Stimulated activated naive CD8-positive, alpha-beta T cell treated with anti-CD3 and anti-CD28 coated beads, Interleukin-15, amount 100 ng/mL, for 72 hours (primary cell): ENCODE data around the gene PARPBP.
"Not testable (repeated sequence)": the region's sequence is repeated elsewhere in the genome, so short reads cannot be mapped to it uniquely, and the experiment has no call there.

Source experiments
- ATAC-seq: fragments of 150-1000 bp; cut with Tn5 transposase; 2 replicates; pipeline ENCODE4 v1.10.0; 2021; ENCODE audit warnings: mild to moderate bottlenecking, moderate library complexity
- DNase-seq, 2 donors: peaks; one replicate each; pipeline ENCODE4 v3.0.0; 2021 to 2022
- H3K27ac Mint-ChIP-seq, 2 donors: one replicate each; pipeline ENCODE4 v1.8.0; 2022; ENCODE audit warnings: mild to moderate bottlenecking in 2 of 2, mixed read lengths in 2 of 2, moderate library complexity in 2 of 2
- H3K27me3 Mint-ChIP-seq: one replicate; pipeline ENCODE4 v1.8.0; 2022; ENCODE audit warnings: mixed read lengths
- H3K4me1 Mint-ChIP-seq: one replicate; pipeline ENCODE4 v1.8.0; 2022; ENCODE audit warnings: mild to moderate bottlenecking, mixed read lengths
- H3K4me3 Mint-ChIP-seq, 2 donors: one replicate each; pipeline ENCODE4 v1.8.0; 2022; ENCODE audit warnings: mild to moderate bottlenecking in 2 of 2, mixed read lengths in 2 of 2, moderate library complexity in 1 of 2
- H3K9me3 Mint-ChIP-seq, 2 donors: one replicate each; pipeline ENCODE4 v1.8.0; 2022; ENCODE audit warnings: mixed read lengths in 2 of 2

The PARPBP gene

GRCh38 chr12:102119674-102120563 is at the start of gene PARPBP, which contains the start of gene NUP37:
Gene PARPBP (plus strand): TSS chr12:102120183. CDS start chr12:102123889, 3,706 bp downstream.
Gene NUP37 (minus strand): TSS chr12:102120114. CDS start chr12:102118518, 1,596 bp downstream.
- Mint-ChIP-seq H3K9me3 (no peaks in the 10 kb centered on the region), H3K27me3 (no peaks in the 10 kb centered on the region), H3K27ac (peak within 1 kb of the TSS; percentile 92 to 98), H3K4me3 (peak within 1 kb of the TSS; percentile 79 to 94), H3K4me1 (peaks cover 26% of the 10 kb centered on the region)
- DNase-seq: peak; percentile 90 to 95
- peak; percentile 97 for ATAC-seq

- H3K9me3 Mint-ChIP-seq, H3K4me1 Mint-ChIP-seq, ATAC-seq, H3K27me3 Mint-ChIP-seq, DNase-seq, H3K4me3 Mint-ChIP-seq, H3K27ac Mint-ChIP-seq: not testable (repeated sequence)
Observed at GRCh38 chr12:102072092-102072491, 47.9 kb upstream of the PARPBP start.

- ATAC-seq: no peak
- H3K27ac Mint-ChIP-seq: peak overlapping the region in 1 of 2 donors; percentile 59
Observed at GRCh38 chr12:102080842-102081241, 39.1 kb upstream of the PARPBP start.

GRCh38 chr12:102089228-102089835 is 30.7 kb upstream of the PARPBP start:
- not testable (repeated sequence) for DNase-seq, ATAC-seq, H3K9me3 Mint-ChIP-seq, H3K4me1 Mint-ChIP-seq, H3K27ac Mint-ChIP-seq, H3K4me3 Mint-ChIP-seq, H3K27me3 Mint-ChIP-seq

More at GRCh38 chr12:102080842-102081241, 39.1 kb upstream of the PARPBP start:
- Mint-ChIP-seq H3K4me1 (no peaks in the 10 kb centered on the region), H3K27me3 (no peaks in the 10 kb centered on the region), H3K9me3 (no peaks in the 10 kb centered on the region), H3K4me3 (no peak overlapping the region)
- DNase-seq: no peak

- H3K4me3 Mint-ChIP-seq: no peak overlapping the region
- H3K27me3 Mint-ChIP-seq: no peaks in the 10 kb centered on the region
- H3K27ac Mint-ChIP-seq: no peak overlapping the region
- H3K4me1 Mint-ChIP-seq: no peaks in the 10 kb centered on the region
- DNase-seq (no peak), ATAC-seq (no peak)
- no peaks in the 10 kb centered on the region for H3K9me3 Mint-ChIP-seq
Observed at GRCh38 chr12:102093319-102093718, 26.7 kb upstream of the PARPBP start.

GRCh38 chr12:102095677-102096263 is 24.2 kb upstream of the PARPBP start:
- Mint-ChIP-seq H3K27me3 (no peaks in the 10 kb centered on the region), H3K27ac (no peak overlapping the region), H3K4me1 (no peaks in the 10 kb centered on the region), H3K4me3 (no peak overlapping the region), H3K9me3 (no peaks in the 10 kb centered on the region)
- DNase-seq (no peak), ATAC-seq (peak; percentile 70)

GRCh38 chr12:102096855-102097254 is 23.1 kb upstream of the PARPBP start:
- Mint-ChIP-seq H3K27me3 (no peaks in the 10 kb centered on the region), H3K9me3 (no peaks in the 10 kb centered on the region), H3K27ac (peak overlapping the region in 1 of 2 donors; percentile 78), H3K4me1 (no peaks in the 10 kb centered on the region), H3K4me3 (no peak overlapping the region)
- no peak for DNase-seq
- ATAC-seq: no peak

GRCh38 chr12:102106905-102107304 is 13.1 kb upstream of the PARPBP start:
- no peak overlapping the region for H3K27ac Mint-ChIP-seq
- no peak for DNase-seq
- no peak overlapping the region for H3K4me3 Mint-ChIP-seq
- H3K9me3 Mint-ChIP-seq: peaks cover 0 to 6% of the 10 kb centered on the region in 2 donors
- no peak for ATAC-seq
- no peaks in the 10 kb centered on the region for H3K27me3 Mint-ChIP-seq
- H3K4me1 Mint-ChIP-seq: no peaks in the 10 kb centered on the region

- Mint-ChIP-seq H3K9me3 (peaks cover 0 to 6% of the 10 kb centered on the region in 2 donors), H3K4me1 (no peaks in the 10 kb centered on the region), H3K4me3 (no peak overlapping the region), H3K27ac (peak overlapping the region in 1 of 2 donors; percentile 76), H3K27me3 (no peaks in the 10 kb centered on the region)
- ATAC-seq (no peak), DNase-seq (no peak)
Observed at GRCh38 chr12:102107970-102108369, 12.0 kb upstream of the PARPBP start.

GRCh38 chr12:102110782-102111181 is 9.2 kb upstream of the PARPBP start:
- Mint-ChIP-seq H3K4me3 (no peak overlapping the region), H3K9me3 (peaks cover 0 to 6% of the 10 kb centered on the region in 2 donors), H3K4me1 (peaks cover 5% of the 10 kb centered on the region), H3K27ac (no peak overlapping the region), H3K27me3 (no peaks in the 10 kb centered on the region)
- DNase-seq: no peak
- no peak for ATAC-seq

- Mint-ChIP-seq H3K27ac (no peak overlapping the region), H3K4me3 (no peak overlapping the region), H3K9me3 (no peaks in the 10 kb centered on the region), H3K4me1 (peaks cover 9% of the 10 kb centered on the region), H3K27me3 (no peaks in the 10 kb centered on the region)
- DNase-seq (no peak), ATAC-seq (no peak)
Observed at GRCh38 chr12:102114212-102114611, 5.8 kb upstream of the PARPBP start.

GRCh38 chr12:102116392-102116791 is 3.6 kb upstream of the PARPBP start:
- peaks cover 20% of the 10 kb centered on the region for H3K4me1 Mint-ChIP-seq
- no peaks in the 10 kb centered on the region for H3K9me3 Mint-ChIP-seq
- ATAC-seq (no peak), DNase-seq (no peak)
- H3K27ac Mint-ChIP-seq: no peak overlapping the region
- H3K4me3 Mint-ChIP-seq: no peak overlapping the region
- H3K27me3 Mint-ChIP-seq: no peaks in the 10 kb centered on the region

- no peaks in the 10 kb centered on the region for H3K9me3 Mint-ChIP-seq
- DNase-seq (no peak), ATAC-seq (no peak)
- H3K4me1 Mint-ChIP-seq: peaks cover 31% of the 10 kb centered on the region
- H3K27ac Mint-ChIP-seq: peak overlapping the region in 1 of 2 donors; percentile 84
- H3K27me3 Mint-ChIP-seq: no peaks in the 10 kb centered on the region
- H3K4me3 Mint-ChIP-seq: peak overlapping the region; percentile 61 to 94
Observed at GRCh38 chr12:102118874-102119273, 1.1 kb upstream of the PARPBP start.

- no peak for DNase-seq
- Mint-ChIP-seq H3K4me3 (peak overlapping the region; percentile 79 to 94), H3K27ac (peak overlapping the region; percentile 92 to 98), H3K27me3 (no peaks in the 10 kb centered on the region), H3K4me1 (peaks cover 26% of the 10 kb centered on the region), H3K9me3 (no peaks in the 10 kb centered on the region)
- ATAC-seq: no peak
Observed at GRCh38 chr12:102120564-102120873, 536 bp downstream of the PARPBP start.

- Mint-ChIP-seq H3K27ac (peak overlapping the region; percentile 92 to 98), H3K27me3 (no peaks in the 10 kb centered on the region), H3K4me1 (peaks cover 26% of the 10 kb centered on the region), H3K9me3 (no peaks in the 10 kb centered on the region), H3K4me3 (peak overlapping the region; percentile 79 to 94)
- ATAC-seq (no peak), DNase-seq (peak in 1 of 2 donors; percentile 2)
Observed at GRCh38 chr12:102120886-102121285, 903 bp downstream of the PARPBP start.

- not testable (repeated sequence) for H3K9me3 Mint-ChIP-seq, ATAC-seq, H3K27me3 Mint-ChIP-seq, H3K27ac Mint-ChIP-seq, DNase-seq
- H3K4me3 Mint-ChIP-seq: peak overlapping the region; percentile 79 to 94
- peaks cover 26% of the 10 kb centered on the region for H3K4me1 Mint-ChIP-seq
Observed at GRCh38 chr12:102121328-102121727, 1.3 kb downstream of the PARPBP start.
